ENCODE data around the gene GARIN5B.

DNA sequence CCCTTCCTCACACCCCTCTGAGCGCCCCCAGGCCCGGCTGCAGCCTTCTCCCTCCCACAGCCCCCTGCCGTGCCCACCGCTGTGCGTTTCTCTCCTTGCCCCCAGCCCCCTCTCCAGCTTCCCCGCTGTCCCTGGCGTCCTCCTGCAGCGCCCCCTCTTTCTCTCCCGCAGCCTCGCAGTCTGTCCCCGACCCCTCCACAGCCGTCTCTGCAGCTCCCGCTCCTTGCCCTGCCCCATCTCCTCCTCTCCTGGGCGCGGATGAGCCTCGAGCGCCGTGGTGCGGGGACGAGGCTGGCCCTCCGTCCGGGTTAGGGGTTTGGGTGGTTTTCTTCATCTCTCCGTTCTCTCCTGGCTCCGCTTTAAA, 22.3 kb downstream of the GARIN5B start:
- TF ChIP-seq CTCF (IDR thresholded peaks at IDR 0.05) (peak in 1 of 6 experiments; percentile 4), POLR2A (IDR thresholded peaks at IDR 0.05) (no peak)

Data from esophagus squamous epithelium (tissue), 4 donors.